Endothelial cell of hepatic sinusoid (primary cell): ENCODE measurements around the gene SIGLEC8.
"Not testable (repeated sequence)": the region's sequence is repeated elsewhere in the genome, so short reads cannot be mapped to it uniquely, and the experiment has no call there.

Experiments used
- in situ Hi-C: cut with HindIII; loops from 2 replicates; pipeline ENCODE4 v1.10.0; 2017; ENCODE audit warnings: low sequenced_read_pairs

Gene SIGLEC8

GRCh38 chr19:51458051-51458645 is at the start of gene SIGLEC8:
SIGLEC8 (minus strand) TSS chr19:51458454; CDS start chr19:51458387, 67 bp downstream.
- in situ Hi-C loops, result no loop called here

DNA sequence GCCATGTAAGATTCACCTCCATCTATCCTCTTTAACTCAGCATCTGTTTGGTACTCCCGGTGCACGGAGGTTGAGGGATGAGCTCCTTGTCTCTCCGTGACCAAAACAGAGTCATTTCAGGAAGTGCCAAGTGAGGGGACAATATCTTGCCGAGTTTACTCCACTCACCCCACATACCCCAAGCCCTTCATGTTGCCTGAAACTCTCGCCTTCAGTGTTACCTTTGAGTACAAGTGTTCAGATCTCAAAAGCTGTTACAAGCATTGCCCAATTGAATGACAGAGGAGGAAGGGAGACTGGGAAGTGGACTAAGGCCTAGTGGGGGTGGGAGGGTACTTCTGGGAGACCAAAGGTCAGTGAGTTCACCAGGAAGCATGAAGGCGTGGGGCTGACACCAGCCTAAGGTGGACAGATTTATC is 49.4 kb upstream of the SIGLEC8 start:
- in situ Hi-C loops, result no loop called here

GRCh38 chr19:51507192-51507591 is 48.9 kb upstream of the SIGLEC8 start:
- in situ Hi-C loops, result no loop called here

GRCh38 chr19:51505904-51506303 is 47.6 kb upstream of the SIGLEC8 start:
- in situ Hi-C loops, result no loop called here

DNA sequence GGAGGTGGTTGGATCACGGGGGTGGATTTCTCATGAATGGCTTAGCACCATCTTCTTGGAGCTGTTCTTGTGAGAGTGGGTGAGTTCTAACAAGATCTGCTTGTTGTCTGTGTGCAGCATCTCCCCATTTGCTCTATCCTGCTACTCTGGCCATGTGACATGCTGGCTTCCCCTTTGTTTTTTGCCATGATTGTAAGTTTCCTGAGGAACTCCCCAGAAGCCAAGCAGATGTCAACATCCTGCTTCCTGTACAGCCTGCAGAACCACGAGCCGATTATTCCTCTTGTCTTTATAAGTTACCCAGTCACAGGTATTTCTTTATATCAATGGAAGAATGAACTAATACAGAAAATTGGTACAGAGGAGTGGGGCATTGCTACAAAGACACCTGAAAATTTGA is 45.6 kb upstream of the SIGLEC8 start:
- in situ Hi-C loops, result no loop called here

DNA sequence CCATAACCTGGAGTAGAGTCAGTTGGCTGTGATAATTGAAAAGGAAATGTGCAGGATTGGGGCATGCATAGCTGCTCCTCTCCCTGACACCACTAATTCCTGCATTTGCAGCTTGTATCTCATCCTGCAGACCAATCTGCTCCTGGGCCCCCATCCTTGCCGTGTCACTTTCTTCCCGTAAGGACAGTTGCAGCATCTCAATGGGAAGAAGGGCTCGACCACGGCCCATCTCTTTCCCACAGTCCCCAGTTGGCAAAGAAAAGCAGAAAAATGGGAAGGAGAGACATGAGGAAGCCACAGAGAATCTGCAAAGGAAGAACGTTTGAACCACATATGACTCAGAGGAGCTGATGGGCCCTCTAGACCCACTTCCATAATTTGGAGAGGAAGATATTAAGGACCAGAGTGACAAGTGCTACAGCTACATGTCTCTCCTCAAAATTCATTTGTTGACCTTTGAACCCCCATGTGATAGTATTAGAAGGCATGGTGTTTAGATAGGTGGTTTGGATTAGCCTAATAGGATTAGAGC is 45.1 kb upstream of the SIGLEC8 start:
- in situ Hi-C loops, result no loop called here

DNA sequence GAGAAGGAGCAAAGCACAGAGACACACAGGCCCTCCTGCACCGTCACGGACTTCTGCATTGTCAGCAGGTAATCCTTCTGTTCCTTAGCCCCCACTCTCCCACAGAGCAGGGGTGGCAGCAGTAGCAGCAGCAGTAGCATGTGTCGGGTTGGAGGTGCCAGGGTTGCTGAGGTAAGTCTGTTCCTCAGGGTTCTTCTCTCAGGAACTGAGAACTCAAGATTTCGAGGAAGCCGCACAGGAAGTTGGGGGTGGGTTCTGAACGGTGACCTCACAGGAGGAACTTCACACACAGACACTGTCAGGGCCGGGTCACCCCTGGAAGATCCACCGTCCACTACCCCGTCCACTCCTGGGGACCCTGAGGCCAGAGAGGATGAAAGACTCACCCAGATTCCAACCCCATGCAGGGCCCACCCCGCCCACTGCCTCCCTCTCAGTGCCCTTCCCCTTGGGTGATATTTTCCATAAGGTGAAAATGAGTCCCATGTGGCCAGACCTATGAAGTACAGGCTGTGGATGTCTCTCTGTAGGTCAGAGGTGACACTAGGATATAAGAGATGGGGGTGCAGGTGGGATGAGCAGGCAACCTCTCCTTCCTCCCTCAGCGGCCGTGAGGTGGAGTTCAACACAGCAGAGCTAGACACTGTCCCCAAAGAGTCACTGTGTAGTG is 43.5 kb upstream of the SIGLEC8 start, which contains the start of gene SIGLEC12:
SIGLEC12 (minus strand) TSS at position 207 of the 670 bp plus-strand sequence; CDS start at position 140, 67 bp downstream.
- in situ Hi-C loops, result no loop called here

DNA sequence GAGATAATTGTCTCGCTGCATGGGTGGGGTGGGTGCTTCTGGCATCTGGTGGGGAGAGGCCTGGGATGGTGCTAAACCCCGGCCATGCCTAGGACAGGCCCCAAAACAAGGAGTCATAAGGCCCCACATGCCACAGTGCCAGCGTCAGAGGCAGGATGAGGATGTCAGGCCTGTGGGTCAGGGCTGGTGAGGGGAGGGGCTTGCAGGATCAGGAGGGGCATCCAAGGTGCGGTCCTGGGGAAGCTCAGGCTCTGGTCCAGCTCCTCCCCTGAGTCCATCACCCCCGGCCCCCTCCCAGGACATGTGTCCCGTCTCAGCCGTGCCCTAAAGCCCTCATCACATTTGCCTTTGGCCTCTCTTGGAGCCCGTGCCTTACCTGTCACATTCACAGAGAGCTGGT is 42.7 kb upstream of the SIGLEC8 start:
- in situ Hi-C loops, result not testable (repeated sequence)

DNA sequence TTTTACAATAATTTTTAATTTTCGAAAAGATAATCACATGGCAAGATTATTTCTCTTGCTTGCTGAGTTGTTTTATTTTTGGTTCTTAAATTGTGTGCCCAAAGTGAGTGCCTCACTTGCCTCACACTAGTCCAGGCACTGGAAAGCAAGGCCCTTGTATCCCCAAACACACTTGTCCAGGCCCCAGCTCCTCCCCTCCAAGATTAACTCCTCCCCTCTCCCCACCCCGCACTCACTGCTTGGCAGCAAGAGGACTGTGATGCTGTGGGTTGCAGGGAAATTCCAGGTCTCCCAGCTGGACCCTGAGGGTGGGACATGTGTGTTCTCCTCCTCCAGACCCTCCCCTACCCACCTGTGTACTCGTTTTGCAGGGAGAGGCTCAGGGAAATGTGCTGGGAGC is 39.4 kb upstream of the SIGLEC8 start:
- in situ Hi-C loops, result no loop called here

DNA sequence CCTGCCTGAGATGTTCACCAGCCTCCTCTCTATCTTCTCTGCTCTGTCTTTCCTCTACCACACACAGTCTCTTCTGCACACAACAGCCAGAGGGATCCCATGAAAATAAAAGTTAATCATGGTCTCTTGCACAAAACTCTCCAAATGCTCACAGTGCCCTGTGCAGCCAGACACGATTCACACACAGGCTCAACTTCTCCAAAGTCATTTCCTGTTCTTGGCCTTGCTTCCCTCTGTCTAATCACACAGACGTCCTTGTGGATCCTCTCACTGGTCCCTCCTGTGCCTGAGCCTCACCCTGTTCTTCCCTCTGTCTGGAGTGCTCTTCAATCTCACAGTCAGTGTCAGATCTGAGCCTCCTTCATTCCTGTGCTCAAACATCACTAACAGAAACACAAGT is 35.5 kb upstream of the SIGLEC8 start:
- in situ Hi-C loops, result no loop called here

DNA sequence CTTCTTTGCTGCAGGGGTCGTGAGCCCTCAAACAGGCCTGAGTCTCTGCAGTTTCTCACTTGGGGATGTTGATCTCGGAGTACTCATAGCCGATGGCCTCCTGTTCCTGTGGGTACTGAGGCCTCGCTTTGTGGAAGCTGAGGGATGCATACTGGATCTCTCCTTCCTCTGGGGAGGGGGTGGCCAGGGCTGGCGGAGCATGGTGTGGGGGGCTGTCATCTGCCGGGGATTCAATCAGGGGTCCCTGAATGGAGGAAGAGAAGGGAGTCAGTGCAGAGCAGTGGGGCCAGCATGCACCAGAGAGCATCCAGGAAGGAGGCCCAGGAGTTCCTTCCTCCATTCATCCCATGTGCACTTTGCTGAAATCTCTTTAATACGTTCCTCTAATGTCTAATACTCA is 33.3 kb upstream of the SIGLEC8 start:
- in situ Hi-C loops, result no loop called here

DNA sequence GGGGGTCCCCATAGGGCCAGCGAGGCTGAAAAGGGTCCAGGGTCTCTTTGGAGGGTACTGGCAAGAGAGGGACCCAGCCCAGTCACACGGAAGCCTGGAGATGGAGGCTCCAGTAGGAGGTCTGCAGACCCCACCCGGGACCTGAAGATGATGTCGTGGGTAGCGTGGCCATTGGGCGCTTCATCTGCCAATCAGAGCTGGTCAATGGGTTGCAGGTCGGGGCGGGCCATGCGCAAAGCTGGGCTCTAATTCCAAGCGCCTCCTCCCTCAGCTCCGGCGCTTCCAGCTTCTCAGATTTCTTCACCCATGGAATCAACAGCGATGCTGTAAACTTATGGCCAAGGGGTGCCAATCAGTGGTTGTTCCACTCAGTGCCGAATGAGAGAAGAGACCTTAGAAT is 32.4 kb upstream of the SIGLEC8 start:
- in situ Hi-C loops, result no loop called here

- in situ Hi-C loops, result no loop called here
Measured at GRCh38 chr19:51489113-51489512, 30.9 kb upstream of the SIGLEC8 start.

GRCh38 chr19:51488491-51488890 is 30.2 kb upstream of the SIGLEC8 start:
- in situ Hi-C loops, result no loop called here

GRCh38 chr19:51485960-51486660 is 27.9 kb upstream of the SIGLEC8 start:
- in situ Hi-C loops, result no loop called here

DNA sequence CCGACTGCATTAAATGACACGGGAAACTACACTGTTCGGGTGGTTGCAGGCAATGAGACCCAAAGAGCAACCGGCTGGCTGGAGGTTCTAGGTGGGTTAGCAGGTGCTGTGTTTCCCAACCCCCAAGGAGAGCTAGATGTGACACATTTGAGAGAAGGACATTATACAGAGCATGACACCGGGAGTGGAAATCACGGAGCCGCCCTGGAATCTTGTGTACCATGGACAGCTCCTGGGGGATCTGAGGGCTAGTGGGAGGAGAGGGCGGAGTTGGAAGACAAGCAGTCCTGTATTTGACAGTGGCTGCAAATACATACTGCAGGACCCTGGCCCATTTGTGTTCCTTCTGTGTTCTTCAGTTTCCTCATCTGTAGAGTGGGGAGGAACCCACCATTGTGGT is 22.3 kb upstream of the SIGLEC8 start:
- in situ Hi-C loops, result no loop called here

- in situ Hi-C loops, result no loop called here
Measured at GRCh38 chr19:51479531-51480331, 21.5 kb upstream of the SIGLEC8 start.

- in situ Hi-C loops, result no loop called here
Measured at GRCh38 chr19:51478381-51479234, 20.4 kb upstream of the SIGLEC8 start, which contains the start of gene CEACAM18. CEACAM18 (plus strand) TSS chr19:51478539.

DNA sequence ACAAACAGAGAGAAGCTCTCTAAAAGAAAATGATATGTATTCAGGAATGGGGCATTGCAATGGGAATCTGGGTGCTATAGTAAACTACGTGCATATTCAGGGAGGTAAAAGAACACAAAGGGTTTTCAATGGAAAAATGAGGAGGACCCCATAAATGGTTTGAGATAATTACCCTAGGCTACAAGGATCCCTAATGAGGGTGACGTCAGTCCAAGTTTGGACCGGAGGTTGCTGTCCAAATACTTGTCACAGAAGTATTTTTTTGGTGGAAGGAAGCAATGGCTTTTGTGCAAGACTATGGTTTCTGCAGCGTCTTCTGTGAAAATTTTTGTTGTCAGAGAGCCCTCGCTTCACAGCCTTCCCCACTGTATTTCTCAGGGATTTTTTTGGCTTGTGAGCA is 19.1 kb upstream of the SIGLEC8 start:
- in situ Hi-C loops, result no loop called here

DNA sequence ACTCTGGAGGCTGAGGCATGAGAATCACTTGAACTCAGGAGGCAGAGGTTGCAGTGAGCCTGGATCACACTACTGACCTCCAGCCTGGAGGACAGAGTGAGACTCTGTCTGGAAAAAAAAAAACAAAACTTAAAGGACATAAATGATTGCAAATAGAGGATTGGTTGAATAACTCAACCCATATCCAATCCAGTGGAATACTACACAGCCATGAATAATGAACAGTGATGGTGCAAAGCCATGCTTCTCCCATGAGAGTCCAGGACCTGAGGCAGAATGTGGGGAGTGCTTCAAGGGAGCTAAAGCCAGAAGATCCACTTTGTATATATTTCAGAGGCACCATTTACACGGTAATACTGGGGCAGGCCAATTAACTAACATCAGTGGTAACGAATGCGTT is 17.9 kb upstream of the SIGLEC8 start:
- in situ Hi-C loops, result no loop called here
